IPS DF 6.9 (cell line): ENCODE results near the gene MIER2.
"Not testable (repeated sequence)": the region's sequence is repeated elsewhere in the genome, so short reads cannot be mapped to it uniquely, and the experiment has no call there.

Experiments
- DNase-seq: peaks from one replicate; pipeline ENCODE4 v3.0.0-alpha.2; 2013; ENCODE audit warnings: low read depth, low spot score
- H3K27ac ChIP-seq: one replicate; pipeline ENCODE4 v1.5.1; 2013; ENCODE audit warnings: low read length, control low read depth
- H3K27me3 ChIP-seq: 2 replicates; pipeline ENCODE4 v1.6.1; 2013; ENCODE audit warnings: mild to moderate bottlenecking, low read length; ENCODE audit not compliant: control insufficient read depth, insufficient read depth
- H3K36me3 ChIP-seq: 2 replicates; pipeline ENCODE4 v1.6.1; 2013; ENCODE audit warnings: low read length; ENCODE audit not compliant: control insufficient read depth, insufficient read depth
- H3K4me1 ChIP-seq: 2 replicates; pipeline ENCODE4 v1.6.1; 2013; ENCODE audit warnings: low read length; ENCODE audit not compliant: control insufficient read depth, insufficient read depth
- H3K4me3 ChIP-seq: 2 replicates; pipeline ENCODE4 v1.5.1; 2013; ENCODE audit warnings: mild to moderate bottlenecking, low read length
- H3K9me3 ChIP-seq: 2 replicates; pipeline ENCODE4 v1.6.1; 2013; ENCODE audit warnings: low read length, inconsistent platforms; ENCODE audit not compliant: control insufficient read depth, insufficient read depth
- WGBS: extraction: QIAGEN DNeasy Blood & Tissue Kit; methylation state at CpG from one replicate; pipeline ENCODE4 v1.1.7; 2013; ENCODE audit warnings: mixed read lengths, missing lambda C conversion rate; ENCODE audit not compliant: insufficient read length, insufficient coverage; 5-methylcytosine and 5-hydroxymethylcytosine counted together

The MIER2 gene

GRCh38 chr19:275000-275399 is 69.6 kb downstream of the MIER2 start:
- Histone ChIP-seq H3K4me3 (no peak overlapping the region), H3K4me1 (peaks cover 4% of the 10 kb centered on the region), H3K9me3 (no peaks in the 10 kb centered on the region), H3K36me3 (0 out of 2 replicates have a peak, but pooled peaks cover 7% of the 10 kb centered on the region), H3K27ac (no peak overlapping the region), H3K27me3 (no peaks in the 10 kb centered on the region)
- DNase-seq, result no peak
- WGBS, result no CpG with 5 or more reads among the region's 9 CpGs

GRCh38 chr19:273393-273792 is 71.2 kb downstream of the MIER2 start:
- Histone ChIP-seq H3K27me3 (no peaks in the 10 kb centered on the region), H3K4me3 (no peak overlapping the region), H3K4me1 (peaks cover 4% of the 10 kb centered on the region), H3K27ac (no peak overlapping the region), H3K9me3 (no peaks in the 10 kb centered on the region), H3K36me3 (no peaks in the 10 kb centered on the region)
- DNase-seq, result no peak
- no CpG with 5 or more reads among the region's 6 CpGs for WGBS

GRCh38 chr19:271856-272255 is 72.7 kb downstream of the MIER2 start:
- DNase-seq, result no peak
- Histone ChIP-seq H3K9me3 (no peaks in the 10 kb centered on the region), H3K27ac (no peak overlapping the region), H3K4me1 (0 out of 2 replicates have a peak, but pooled peaks cover 1% of the 10 kb centered on the region), H3K4me3 (no peak overlapping the region), H3K36me3 (no peaks in the 10 kb centered on the region), H3K27me3 (no peaks in the 10 kb centered on the region)
- no CpG with 5 or more reads among the region's 6 CpGs for WGBS

GRCh38 chr19:270766-271318 is 73.8 kb downstream of the MIER2 start:
- not testable (repeated sequence) for H3K27me3 ChIP-seq, H3K9me3 ChIP-seq, H3K4me3 ChIP-seq, DNase-seq, H3K27ac ChIP-seq, H3K4me1 ChIP-seq, H3K36me3 ChIP-seq
- WGBS, result no CpG with 5 or more reads among the region's 12 CpGs

GRCh38 chr19:269241-269640 is 75.4 kb downstream of the MIER2 start:
- no peaks in the 10 kb centered on the region for H3K4me1 ChIP-seq
- no peaks in the 10 kb centered on the region for H3K36me3 ChIP-seq
- no peak overlapping the region for H3K4me3 ChIP-seq
- no peaks in the 10 kb centered on the region for H3K9me3 ChIP-seq
- no peak overlapping the region for H3K27ac ChIP-seq
- H3K27me3 ChIP-seq, result peaks cover 2% of the 10 kb centered on the region; the same call in 1 of the 2 replicates
- no peak for DNase-seq

- no peak for DNase-seq
- Histone ChIP-seq H3K27me3 (peaks cover 2% of the 10 kb centered on the region; the same call in 1 of the 2 replicates), H3K4me3 (no peak overlapping the region), H3K36me3 (no peaks in the 10 kb centered on the region), H3K4me1 (no peaks in the 10 kb centered on the region), H3K27ac (no peak overlapping the region), H3K9me3 (no peaks in the 10 kb centered on the region)
- WGBS, result no CpG with 5 or more reads among the region's 1 CpG
Observed at GRCh38 chr19:262125-262524, 82.5 kb downstream of the MIER2 start.

GRCh38 chr19:256804-257203 is 87.8 kb downstream of the MIER2 start:
- H3K27me3 ChIP-seq, H3K9me3 ChIP-seq, H3K36me3 ChIP-seq, DNase-seq, H3K4me3 ChIP-seq, H3K4me1 ChIP-seq, H3K27ac ChIP-seq: not testable (repeated sequence)
- WGBS, result no CpG with 5 or more reads among the region's 3 CpGs
